K562 (cell line): ENCODE measurements around the gene SV2A. TPM values are rescaled to one million over a fixed set of nuclear protein-coding genes. Genes with fewer than 3 reads are reported as not detected.
A peak's percentile ranks its signal among the peaks of the same experiment; 100 is the strongest.

Experiments used
- ARID1B ChIP-seq: fragments of 450-650 bp; IDR thresholded peaks from 2 replicates; pipeline ENCODE4 v1.6.1; 2016; ENCODE audit warnings: antibody characterized with exemption, mild to moderate bottlenecking, inconsistent platforms
- MEF2A ChIP-seq: IDR thresholded peaks from 2 replicates; pipeline ENCODE4 v1.6.1; 2011; ENCODE audit warnings: low read depth, mild to moderate bottlenecking, low read length, moderate library complexity; ENCODE audit not compliant: control insufficient read depth
- MTA2 ChIP-seq: fragments of 450-650 bp; IDR thresholded peaks from 2 replicates; pipeline ENCODE4 v1.6.1; 2016; ENCODE audit warnings: low read depth
- NR2C1 ChIP-seq, 2 experiments: fragments of 450-650 bp; IDR thresholded peaks; 2 replicates each; pipeline ENCODE4 v1.6.1; 2017; ENCODE audit warnings: mild to moderate bottlenecking in 2 of 2, antibody characterized with exemption in 1 of 2, inconsistent platforms in 1 of 2, missing compliant biosample characterization in 1 of 2, missing genetic modification characterization in 1 of 2
- TCF3 ChIP-seq: sonication (generic); formaldehyde crosslinking; IDR thresholded peaks from 2 replicates; pipeline ENCODE4 v1.4.0; 2020; ENCODE audit warnings: mild to moderate bottlenecking, missing genetic modification reagents
- ZC3H8 ChIP-seq: fragments of 450-650 bp; IDR thresholded peaks from 2 replicates; pipeline ENCODE4 v1.6.1; 2017
- ZNF263 ChIP-seq: sonication (generic); formaldehyde crosslinking; IDR thresholded peaks from 2 replicates; pipeline ENCODE4 v1.8.0; 2022; ENCODE audit warnings: mild to moderate bottlenecking, missing genetic modification reagents, borderline replicate concordance
- ZNF668 ChIP-seq: fragments of 250-450 bp; sonication (Bioruptor Pico); IDR thresholded peaks from 2 replicates; pipeline ENCODE4 v1.8.0; 2022; ENCODE audit warnings: mild to moderate bottlenecking, inconsistent platforms
- ZZZ3 ChIP-seq: fragments of 450-650 bp; IDR thresholded peaks from 2 replicates; pipeline ENCODE4 v1.6.1; 2016; ENCODE audit warnings: antibody characterized with exemption, mild to moderate bottlenecking, moderate library complexity
- polyA plus RNA-seq, 8 experiments: library from polyadenylated mRNA; depleted of rRNA in 4 of 8; stranded (reverse) in 5 of 8; unstranded in 3 of 8; fragments of >200 nt; fragmentation: Nextera tagmentation in 2 of 8; fragmentation: Illumina TruSeq in 1 of 8; extraction: Ambion mirVana in 2 of 8; extraction: Trizol in 1 of 8; gene quantifications; 2 replicates each; pipeline versions ENCODE4 v1.2.1 to v1.2.3, GENCODE V29; 2011 to 2014; ENCODE audit warnings: inconsistent platforms in 1 of 8, missing spikeins in 1 of 8
- total RNA-seq, 7 experiments: library from RNA; depleted of rRNA in 6 of 7; stranded (reverse); fragments of >200 nt in 6 of 7; fragmentation: Illumina TruSeq in 2 of 7; extraction: Trizol in 2 of 7; gene quantifications; 2 replicates each; pipeline versions ENCODE4 v1.2.1 to v1.2.3, GENCODE V29; 2011 to 2021; ENCODE audit warnings: low replicate concordance in 1 of 7
- TF ChIP-seq, protein P1 (sequence below): fragments of 250-450 bp; sonication (Bioruptor Pico); IDR thresholded peaks from 2 replicates; pipeline ENCODE4 v1.8.0; 2022; ENCODE audit warnings: inconsistent platforms, mild to moderate bottlenecking, moderate library complexity, borderline replicate concordance
- TF ChIP-seq, protein P2 (sequence below): fragments of 450-650 bp; formaldehyde crosslinking; IDR thresholded peaks from 2 replicates; pipeline ENCODE4 v1.4.0; 2022; ENCODE audit warnings: missing genetic modification characterization
- TF ChIP-seq, protein P3 (sequence below): fragments of 450-650 bp; IDR thresholded peaks from 2 replicates; pipeline ENCODE4 v1.6.1; 2017; ENCODE audit warnings: mild to moderate bottlenecking, moderate library complexity
- TF ChIP-seq, protein P4 (sequence below), 2 experiments: fragments of 450-650 bp; IDR thresholded peaks; 2 replicates each; pipeline ENCODE4 v1.6.1; 2016; ENCODE audit warnings: mild to moderate bottlenecking in 2 of 2, borderline replicate concordance in 1 of 2, low read depth in 1 of 2, moderate library complexity in 1 of 2

Gene SV2A
- total and polyA plus RNA-seq, 9 of the 15 experiments (the other 6 are each of a cell fraction or from before 2014, with no cell fraction given), result 0.07 to 0.22 (median 0.11) TPM; not detected in 1

DNA sequence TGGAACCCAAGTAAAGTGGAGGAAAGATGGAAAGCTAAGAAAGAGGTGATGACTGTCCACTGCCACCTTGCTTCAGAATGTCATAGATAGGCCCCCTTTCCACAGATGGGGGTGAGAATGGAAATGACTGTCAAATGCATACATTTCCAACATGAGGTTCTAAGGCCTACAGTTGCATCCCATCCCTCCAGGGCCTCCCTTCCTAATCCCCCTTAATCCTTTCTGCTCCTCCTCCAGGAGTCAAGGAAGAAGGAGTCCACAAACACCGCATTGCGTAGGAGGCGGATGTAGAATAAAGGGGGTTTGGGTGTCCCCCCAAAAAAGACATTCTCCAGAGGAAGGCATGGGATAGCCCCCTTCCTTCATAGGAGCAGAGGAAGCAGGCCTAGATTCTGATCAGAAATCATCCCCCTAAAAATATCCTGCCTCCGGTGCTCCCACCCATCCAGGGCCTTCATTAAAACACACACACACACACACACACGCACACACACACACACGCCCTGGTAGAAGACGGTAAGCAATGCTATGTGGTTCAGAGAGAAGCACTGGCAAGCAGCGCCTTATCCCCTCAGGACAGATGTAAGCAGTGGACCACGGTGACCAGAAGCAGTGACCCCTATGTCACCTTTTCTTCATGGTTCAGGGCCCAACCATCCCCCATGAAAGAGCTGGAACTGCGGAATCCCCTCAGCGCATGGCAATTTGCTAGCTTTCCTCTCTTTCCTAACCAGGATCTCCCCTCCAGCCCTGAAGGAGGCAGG lies 2.0 kb downstream of the SV2A start (continued):
- TF ChIP-seq ARID1B (peak; percentile 60), ZC3H8 (no peak), ZNF668 (CRISPR knock-in tag) (no peak), MTA2 (peak; percentile 35; the same call in 1 of the 2 replicates), NR2C1 (IDR thresholded peaks at IDR 0.05) (peak; percentile 19; the same call in 1 of the 2 replicates), NR2C1 (tag; IDR thresholded peaks at IDR 0.05) (no peak), MEF2A (no peak), ZZZ3 (no peak), TCF3 (CRISPR knock-in tag) (peak; percentile 77), ZNF263 (CRISPR knock-in tag) (0 out of 2 replicates have a peak, but pooled peaks have one; percentile 60)
- TF ChIP-seq, protein P1, sequence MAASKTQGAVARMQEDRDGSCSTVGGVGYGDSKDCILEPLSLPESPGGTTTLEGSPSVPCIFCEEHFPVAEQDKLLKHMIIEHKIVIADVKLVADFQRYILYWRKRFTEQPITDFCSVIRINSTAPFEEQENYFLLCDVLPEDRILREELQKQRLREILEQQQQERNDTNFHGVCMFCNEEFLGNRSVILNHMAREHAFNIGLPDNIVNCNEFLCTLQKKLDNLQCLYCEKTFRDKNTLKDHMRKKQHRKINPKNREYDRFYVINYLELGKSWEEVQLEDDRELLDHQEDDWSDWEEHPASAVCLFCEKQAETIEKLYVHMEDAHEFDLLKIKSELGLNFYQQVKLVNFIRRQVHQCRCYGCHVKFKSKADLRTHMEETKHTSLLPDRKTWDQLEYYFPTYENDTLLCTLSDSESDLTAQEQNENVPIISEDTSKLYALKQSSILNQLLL (CRISPR knock-in tag), result no peak
- TF ChIP-seq, protein P2, sequence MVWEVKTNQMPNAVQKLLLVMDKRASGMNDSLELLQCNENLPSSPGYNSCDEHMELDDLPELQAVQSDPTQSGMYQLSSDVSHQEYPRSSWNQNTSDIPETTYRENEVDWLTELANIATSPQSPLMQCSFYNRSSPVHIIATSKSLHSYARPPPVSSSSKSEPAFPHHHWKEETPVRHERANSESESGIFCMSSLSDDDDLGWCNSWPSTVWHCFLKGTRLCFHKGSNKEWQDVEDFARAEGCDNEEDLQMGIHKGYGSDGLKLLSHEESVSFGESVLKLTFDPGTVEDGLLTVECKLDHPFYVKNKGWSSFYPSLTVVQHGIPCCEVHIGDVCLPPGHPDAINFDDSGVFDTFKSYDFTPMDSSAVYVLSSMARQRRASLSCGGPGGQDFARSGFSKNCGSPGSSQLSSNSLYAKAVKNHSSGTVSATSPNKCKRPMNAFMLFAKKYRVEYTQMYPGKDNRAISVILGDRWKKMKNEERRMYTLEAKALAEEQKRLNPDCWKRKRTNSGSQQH, result peak; percentile 26; the same call in 1 of the 2 replicates
- TF ChIP-seq, protein P3, sequence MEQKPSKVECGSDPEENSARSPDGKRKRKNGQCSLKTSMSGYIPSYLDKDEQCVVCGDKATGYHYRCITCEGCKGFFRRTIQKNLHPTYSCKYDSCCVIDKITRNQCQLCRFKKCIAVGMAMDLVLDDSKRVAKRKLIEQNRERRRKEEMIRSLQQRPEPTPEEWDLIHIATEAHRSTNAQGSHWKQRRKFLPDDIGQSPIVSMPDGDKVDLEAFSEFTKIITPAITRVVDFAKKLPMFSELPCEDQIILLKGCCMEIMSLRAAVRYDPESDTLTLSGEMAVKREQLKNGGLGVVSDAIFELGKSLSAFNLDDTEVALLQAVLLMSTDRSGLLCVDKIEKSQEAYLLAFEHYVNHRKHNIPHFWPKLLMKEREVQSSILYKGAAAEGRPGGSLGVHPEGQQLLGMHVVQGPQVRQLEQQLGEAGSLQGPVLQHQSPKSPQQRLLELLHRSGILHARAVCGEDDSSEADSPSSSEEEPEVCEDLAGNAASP, result no peak
- TF ChIP-seq, protein P4, sequence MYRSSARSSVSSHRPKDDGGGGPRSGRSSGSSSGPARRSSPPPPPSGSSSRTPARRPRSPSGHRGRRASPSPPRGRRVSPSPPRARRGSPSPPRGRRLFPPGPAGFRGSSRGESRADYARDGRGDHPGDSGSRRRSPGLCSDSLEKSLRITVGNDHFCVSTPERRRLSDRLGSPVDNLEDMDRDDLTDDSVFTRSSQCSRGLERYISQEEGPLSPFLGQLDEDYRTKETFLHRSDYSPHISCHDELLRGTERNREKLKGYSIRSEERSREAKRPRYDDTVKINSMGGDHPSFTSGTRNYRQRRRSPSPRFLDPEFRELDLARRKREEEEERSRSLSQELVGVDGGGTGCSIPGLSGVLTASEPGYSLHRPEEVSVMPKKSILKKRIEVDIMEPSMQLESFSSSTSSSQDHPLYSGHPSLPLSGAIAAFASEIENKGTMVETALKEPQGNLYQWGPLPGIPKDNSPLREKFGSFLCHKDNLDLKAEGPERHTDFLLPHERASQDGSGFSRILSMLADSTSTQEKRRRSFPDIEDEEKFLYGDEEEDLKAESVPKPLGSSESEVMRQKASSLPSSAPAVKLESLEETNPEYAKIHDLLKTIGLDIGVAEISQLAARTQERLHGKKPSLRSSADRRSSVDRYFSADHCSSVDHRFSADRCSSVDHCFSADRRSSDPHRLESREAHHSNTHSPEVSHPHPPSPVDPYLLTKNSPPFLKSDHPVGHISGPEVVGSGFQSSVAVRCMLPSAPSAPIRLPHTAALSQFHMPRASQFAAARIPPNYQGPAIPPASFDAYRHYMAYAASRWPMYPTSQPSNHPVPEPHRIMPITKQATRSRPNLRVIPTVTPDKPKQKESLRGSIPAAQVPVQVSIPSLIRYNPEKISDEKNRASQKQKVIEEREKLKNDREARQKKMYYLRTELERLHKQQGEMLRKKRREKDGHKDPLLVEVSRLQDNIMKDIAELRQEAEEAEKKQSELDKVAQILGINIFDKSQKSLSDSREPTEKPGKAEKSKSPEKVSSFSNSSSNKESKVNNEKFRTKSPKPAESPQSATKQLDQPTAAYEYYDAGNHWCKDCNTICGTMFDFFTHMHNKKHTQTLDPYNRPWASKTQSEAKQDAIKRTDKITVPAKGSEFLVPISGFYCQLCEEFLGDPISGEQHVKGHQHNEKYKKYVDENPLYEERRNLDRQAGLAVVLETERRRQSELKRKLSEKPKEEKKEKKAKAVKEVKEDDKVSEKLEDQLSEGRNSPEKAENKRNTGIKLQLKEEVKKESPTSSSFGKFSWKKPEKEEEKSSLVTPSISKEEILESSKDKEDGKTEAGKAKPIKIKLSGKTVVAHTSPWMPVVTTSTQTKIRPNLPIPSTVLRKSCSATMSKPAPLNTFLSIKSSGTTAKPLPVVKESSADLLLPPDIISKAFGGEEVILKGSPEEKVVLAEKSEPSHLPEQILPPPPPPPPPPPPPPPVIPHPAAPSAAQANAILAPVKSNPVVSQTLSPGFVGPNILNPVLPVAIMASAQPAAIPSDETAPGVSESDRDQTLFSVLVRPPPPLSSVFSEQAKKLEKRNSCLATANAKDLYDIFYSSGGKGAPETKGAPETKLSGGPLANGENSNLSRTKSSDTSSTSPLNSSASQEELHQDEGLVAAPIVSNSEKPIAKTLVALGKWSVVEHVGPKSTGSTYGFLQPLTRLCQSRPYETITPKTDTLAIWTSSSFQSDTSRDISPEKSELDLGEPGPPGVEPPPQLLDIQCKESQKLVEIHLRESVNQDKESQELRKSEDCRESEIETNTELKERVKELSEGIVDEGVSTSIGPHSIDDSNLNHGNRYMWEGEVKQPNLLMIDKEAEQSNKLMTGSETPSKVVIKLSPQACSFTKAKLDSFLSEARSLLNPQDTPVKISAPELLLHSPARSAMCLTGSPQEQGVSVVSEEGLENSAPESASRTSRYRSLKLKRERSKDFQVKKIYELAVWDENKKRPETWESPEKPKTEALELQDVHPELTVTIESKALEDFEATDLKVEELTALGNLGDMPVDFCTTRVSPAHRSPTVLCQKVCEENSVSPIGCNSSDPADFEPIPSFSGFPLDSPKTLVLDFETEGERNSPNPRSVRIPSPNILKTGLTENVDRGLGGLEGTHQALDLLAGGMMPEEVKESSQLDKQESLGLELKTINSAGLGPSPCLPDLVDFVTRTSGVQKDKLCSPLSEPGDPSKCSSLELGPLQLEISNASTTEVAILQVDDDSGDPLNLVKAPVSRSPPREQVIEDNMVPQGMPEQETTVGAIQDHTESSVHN (IDR thresholded peaks at IDR 0.05; ENCODE audit: borderline replicate concordance in 1 of 2, low read depth in 1 of 2), result no peak
